IMR-90 (cell line): ENCODE measurements around the gene SEPTIN2.

Source experiments
- BHLHE40 ChIP-seq: fragments of 150-350 bp; IDR thresholded peaks from 2 replicates; pipeline ENCODE4 v1.6.1; 2016; ENCODE audit warnings: mild to moderate bottlenecking, low read depth, low read length
- CEBPB ChIP-seq: IDR thresholded peaks from 2 replicates; pipeline ENCODE4 v1.6.1; 2012; ENCODE audit warnings: low read depth, low read length, improper control_type of control experiment
- ELK1 ChIP-seq: fragments of 150-350 bp; IDR thresholded peaks from 2 replicates; pipeline ENCODE4 v1.6.1; 2016; ENCODE audit warnings: low read depth, mild to moderate bottlenecking, low read length, moderate library complexity, borderline replicate concordance
- FOS ChIP-seq: fragments of 150-350 bp; IDR thresholded peaks from 2 replicates; pipeline ENCODE4 v1.6.1; 2016; ENCODE audit warnings: low read depth, low read length
- POLR2A ChIP-seq: IDR thresholded peaks from 2 replicates; pipeline ENCODE4 v1.6.1; 2012; ENCODE audit warnings: mild to moderate bottlenecking, low read depth, low read length
- RFX5 ChIP-seq: IDR thresholded peaks from 2 replicates; pipeline ENCODE4 v1.8.0; 2012; ENCODE audit warnings: low read depth, mild to moderate bottlenecking, low read length, moderate library complexity
- USF2 ChIP-seq: fragments of 150-350 bp; IDR thresholded peaks from 2 replicates; pipeline ENCODE4 v1.6.1; 2017; ENCODE audit warnings: mild to moderate bottlenecking, antibody characterized with exemption, low read length, low read depth
- TF ChIP-seq, protein P1 (sequence below): conservative IDR thresholded peaks from 2 replicates; pipeline ENCODE4 v1.5.1; 2012; ENCODE audit warnings: mild to moderate bottlenecking, low read depth, low read length, improper control_type of control experiment

DNA sequence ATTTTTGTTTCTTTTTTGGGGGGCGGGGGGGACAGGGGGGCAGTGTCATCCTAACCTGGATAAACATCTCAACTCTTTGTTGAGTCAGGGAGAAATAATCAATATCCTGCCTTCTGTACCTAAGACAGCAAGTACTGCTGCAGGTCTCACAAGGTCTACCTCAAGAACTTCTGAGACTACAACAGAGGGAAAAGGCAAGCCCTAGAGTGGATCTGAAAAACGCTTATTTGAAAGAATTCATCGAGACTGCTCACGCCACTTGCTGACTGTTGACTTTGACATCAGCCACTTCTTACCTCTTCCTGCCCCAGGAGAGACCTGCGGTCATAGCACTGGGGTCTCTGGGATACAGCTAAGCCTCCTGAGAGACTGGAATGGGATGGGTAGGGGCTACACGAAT, 8.7 kb upstream of the SEPTIN2 start:
- no peak for TF ChIP-seq POLR2A
- no peak for TF ChIP-seq ELK1
- TF ChIP-seq USF2: no peak
- TF ChIP-seq, protein P1, sequence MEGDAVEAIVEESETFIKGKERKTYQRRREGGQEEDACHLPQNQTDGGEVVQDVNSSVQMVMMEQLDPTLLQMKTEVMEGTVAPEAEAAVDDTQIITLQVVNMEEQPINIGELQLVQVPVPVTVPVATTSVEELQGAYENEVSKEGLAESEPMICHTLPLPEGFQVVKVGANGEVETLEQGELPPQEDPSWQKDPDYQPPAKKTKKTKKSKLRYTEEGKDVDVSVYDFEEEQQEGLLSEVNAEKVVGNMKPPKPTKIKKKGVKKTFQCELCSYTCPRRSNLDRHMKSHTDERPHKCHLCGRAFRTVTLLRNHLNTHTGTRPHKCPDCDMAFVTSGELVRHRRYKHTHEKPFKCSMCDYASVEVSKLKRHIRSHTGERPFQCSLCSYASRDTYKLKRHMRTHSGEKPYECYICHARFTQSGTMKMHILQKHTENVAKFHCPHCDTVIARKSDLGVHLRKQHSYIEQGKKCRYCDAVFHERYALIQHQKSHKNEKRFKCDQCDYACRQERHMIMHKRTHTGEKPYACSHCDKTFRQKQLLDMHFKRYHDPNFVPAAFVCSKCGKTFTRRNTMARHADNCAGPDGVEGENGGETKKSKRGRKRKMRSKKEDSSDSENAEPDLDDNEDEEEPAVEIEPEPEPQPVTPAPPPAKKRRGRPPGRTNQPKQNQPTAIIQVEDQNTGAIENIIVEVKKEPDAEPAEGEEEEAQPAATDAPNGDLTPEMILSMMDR: no peak
- no peak for TF ChIP-seq CEBPB
- TF ChIP-seq FOS: no peak
- TF ChIP-seq RFX5: no peak
- no peak for TF ChIP-seq BHLHE40
